Measurements from ENCODE around the gene LCP2.

The LCP2 gene

DNA sequence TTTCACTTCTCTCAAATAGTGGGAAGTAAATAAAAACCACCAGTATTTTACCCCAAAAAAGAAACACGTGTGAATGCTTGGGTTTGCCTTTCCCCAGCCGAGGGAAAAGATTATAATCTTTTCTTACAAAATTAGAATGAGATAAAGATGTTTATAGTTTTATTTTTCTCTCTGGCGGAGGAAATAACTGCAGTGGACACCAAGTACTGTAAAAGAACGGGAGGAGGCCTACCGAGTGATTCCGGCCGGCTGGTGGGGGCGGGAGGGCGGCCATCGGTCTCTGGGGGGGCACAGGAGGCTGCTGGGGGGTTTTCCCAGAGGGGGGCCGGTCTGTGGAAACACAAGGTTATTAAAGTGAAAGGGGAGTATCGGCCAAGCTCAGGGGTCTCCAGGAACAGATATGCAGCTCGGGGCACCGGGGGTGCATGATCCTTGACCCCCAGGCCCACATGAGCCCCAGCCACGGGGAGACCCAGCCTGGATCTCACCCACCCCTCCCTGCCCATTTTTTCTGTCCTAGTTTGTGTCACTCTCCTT lies 29.4 kb downstream of the LCP2 start:
- no peak overlapping the region for H3K4me3 ChIP-seq (ENCODE audit: low read depth, low read length)
- TF ChIP-seq YY2 (tag by site-specific recombination; IDR thresholded peaks at IDR 0.05) (no peak), GLIS2 (tag by site-specific recombination; IDR thresholded peaks at IDR 0.05) (no peak), ZNF394 (tag by site-specific recombination; IDR thresholded peaks at IDR 0.05; ENCODE audit: borderline replicate concordance) (no peak), MZF1 (tag by site-specific recombination; IDR thresholded peaks at IDR 0.05; ENCODE audit: borderline replicate concordance) (no peak), ZNF707 (tag by site-specific recombination; IDR thresholded peaks at IDR 0.05) (no peak)
- TF ChIP-seq, protein P1, sequence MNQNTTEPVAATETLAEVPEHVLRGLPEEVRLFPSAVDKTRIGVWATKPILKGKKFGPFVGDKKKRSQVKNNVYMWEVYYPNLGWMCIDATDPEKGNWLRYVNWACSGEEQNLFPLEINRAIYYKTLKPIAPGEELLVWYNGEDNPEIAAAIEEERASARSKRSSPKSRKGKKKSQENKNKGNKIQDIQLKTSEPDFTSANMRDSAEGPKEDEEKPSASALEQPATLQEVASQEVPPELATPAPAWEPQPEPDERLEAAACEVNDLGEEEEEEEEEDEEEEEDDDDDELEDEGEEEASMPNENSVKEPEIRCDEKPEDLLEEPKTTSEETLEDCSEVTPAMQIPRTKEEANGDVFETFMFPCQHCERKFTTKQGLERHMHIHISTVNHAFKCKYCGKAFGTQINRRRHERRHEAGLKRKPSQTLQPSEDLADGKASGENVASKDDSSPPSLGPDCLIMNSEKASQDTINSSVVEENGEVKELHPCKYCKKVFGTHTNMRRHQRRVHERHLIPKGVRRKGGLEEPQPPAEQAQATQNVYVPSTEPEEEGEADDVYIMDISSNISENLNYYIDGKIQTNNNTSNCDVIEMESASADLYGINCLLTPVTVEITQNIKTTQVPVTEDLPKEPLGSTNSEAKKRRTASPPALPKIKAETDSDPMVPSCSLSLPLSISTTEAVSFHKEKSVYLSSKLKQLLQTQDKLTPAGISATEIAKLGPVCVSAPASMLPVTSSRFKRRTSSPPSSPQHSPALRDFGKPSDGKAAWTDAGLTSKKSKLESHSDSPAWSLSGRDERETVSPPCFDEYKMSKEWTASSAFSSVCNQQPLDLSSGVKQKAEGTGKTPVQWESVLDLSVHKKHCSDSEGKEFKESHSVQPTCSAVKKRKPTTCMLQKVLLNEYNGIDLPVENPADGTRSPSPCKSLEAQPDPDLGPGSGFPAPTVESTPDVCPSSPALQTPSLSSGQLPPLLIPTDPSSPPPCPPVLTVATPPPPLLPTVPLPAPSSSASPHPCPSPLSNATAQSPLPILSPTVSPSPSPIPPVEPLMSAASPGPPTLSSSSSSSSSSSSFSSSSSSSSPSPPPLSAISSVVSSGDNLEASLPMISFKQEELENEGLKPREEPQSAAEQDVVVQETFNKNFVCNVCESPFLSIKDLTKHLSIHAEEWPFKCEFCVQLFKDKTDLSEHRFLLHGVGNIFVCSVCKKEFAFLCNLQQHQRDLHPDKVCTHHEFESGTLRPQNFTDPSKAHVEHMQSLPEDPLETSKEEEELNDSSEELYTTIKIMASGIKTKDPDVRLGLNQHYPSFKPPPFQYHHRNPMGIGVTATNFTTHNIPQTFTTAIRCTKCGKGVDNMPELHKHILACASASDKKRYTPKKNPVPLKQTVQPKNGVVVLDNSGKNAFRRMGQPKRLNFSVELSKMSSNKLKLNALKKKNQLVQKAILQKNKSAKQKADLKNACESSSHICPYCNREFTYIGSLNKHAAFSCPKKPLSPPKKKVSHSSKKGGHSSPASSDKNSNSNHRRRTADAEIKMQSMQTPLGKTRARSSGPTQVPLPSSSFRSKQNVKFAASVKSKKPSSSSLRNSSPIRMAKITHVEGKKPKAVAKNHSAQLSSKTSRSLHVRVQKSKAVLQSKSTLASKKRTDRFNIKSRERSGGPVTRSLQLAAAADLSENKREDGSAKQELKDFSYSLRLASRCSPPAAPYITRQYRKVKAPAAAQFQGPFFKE (tag by site-specific recombination; IDR thresholded peaks at IDR 0.05; ENCODE audit: borderline replicate concordance) = no peak
- TF ChIP-seq, protein P2, sequence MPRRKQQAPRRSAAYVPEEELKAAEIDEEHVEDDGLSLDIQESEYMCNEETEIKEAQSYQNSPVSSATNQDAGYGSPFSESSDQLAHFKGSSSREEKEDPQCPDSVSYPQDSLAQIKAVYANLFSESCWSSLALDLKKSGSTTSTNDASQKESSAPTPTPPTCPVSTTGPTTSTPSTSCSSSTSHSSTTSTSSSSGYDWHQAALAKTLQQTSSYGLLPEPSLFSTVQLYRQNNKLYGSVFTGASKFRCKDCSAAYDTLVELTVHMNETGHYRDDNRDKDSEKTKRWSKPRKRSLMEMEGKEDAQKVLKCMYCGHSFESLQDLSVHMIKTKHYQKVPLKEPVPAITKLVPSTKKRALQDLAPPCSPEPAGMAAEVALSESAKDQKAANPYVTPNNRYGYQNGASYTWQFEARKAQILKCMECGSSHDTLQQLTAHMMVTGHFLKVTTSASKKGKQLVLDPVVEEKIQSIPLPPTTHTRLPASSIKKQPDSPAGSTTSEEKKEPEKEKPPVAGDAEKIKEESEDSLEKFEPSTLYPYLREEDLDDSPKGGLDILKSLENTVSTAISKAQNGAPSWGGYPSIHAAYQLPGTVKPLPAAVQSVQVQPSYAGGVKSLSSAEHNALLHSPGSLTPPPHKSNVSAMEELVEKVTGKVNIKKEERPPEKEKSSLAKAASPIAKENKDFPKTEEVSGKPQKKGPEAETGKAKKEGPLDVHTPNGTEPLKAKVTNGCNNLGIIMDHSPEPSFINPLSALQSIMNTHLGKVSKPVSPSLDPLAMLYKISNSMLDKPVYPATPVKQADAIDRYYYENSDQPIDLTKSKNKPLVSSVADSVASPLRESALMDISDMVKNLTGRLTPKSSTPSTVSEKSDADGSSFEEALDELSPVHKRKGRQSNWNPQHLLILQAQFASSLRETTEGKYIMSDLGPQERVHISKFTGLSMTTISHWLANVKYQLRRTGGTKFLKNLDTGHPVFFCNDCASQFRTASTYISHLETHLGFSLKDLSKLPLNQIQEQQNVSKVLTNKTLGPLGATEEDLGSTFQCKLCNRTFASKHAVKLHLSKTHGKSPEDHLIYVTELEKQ (tag by site-specific recombination; IDR thresholded peaks at IDR 0.05; ENCODE audit: borderline replicate concordance) = no peak
- TF ChIP-seq, protein P3, sequence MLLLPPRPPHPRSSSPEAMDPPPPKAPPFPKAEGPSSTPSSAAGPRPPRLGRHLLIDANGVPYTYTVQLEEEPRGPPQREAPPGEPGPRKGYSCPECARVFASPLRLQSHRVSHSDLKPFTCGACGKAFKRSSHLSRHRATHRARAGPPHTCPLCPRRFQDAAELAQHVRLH (tag by site-specific recombination; IDR thresholded peaks at IDR 0.05) = no peak
- TF ChIP-seq, protein P4, sequence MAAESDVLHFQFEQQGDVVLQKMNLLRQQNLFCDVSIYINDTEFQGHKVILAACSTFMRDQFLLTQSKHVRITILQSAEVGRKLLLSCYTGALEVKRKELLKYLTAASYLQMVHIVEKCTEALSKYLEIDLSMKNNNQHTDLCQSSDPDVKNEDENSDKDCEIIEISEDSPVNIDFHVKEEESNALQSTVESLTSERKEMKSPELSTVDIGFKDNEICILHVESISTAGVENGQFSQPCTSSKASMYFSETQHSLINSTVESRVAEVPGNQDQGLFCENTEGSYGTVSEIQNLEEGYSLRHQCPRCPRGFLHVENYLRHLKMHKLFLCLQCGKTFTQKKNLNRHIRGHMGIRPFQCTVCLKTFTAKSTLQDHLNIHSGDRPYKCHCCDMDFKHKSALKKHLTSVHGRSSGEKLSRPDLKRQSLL (tag by site-specific recombination; IDR thresholded peaks at IDR 0.05) = no peak
- ChIA-PET POLR2A (no interaction called here), CTCF (interaction anchor here (0.6 to 3.0 kb wide), 20 partner anchors 8 to 1536 kb away, joined by 3 to 34 read pairs (median 4); no protein-coding TSS in a partner anchor)
- no peaks in the 10 kb centered on the region for H3K9me3 ChIP-seq (ENCODE audit: control insufficient read depth, insufficient read depth, low read depth, low read length)
- no peak overlapping the region for H3K27ac ChIP-seq (ENCODE audit: extremely low read depth, low read depth, low read length)
- H3K36me3 ChIP-seq (ENCODE audit: control insufficient read depth in 2 of 2, insufficient read depth in 1 of 2, low read length in 2 of 2) = no peaks in the 10 kb centered on the region
- H3K4me1 ChIP-seq (ENCODE audit: control insufficient read depth, insufficient read depth, low read length) = no peaks in the 10 kb centered on the region

DNA sequence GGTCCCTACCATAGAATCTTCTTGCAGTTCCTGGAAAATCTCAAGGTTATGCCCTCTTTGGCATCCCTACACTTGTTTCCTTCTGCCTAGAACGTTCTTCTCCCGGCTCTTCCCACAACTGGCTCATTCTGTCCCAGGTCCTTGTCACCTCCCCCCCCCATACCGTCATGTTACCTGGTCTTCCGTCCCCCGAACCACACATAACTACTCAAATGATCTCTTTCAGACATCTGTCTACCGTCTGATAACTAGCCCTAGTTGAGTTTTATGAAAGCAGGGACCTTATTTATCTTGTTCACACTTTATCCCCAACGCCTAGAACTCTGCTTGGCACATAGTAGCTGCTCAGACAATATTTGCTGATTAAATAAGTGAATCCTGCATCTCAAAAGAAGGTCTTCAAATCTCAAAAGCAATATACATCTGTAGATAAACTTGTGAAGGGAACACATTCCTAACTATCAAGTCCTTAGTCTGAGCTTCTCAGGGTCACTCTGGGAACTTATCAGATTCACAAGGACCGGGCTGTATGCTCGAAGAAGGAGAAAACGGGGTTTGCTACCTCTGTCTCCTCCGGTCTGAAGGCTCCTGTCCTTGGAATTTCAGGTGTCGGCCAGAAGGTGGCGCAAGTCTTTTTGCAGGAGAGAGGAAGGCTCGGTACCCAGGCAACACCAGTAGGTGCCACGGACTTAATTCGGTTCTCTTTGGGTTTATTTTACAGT lies 30.0 kb downstream of the LCP2 start:
- Histone ChIP-seq H3K4me3 (ENCODE audit: low read depth, low read length) (no peak overlapping the region), H3K9me3 (ENCODE audit: control insufficient read depth, insufficient read depth, low read depth, low read length) (no peaks in the 10 kb centered on the region), H3K36me3 (ENCODE audit: control insufficient read depth in 2 of 2, insufficient read depth in 1 of 2, low read length in 2 of 2) (no peaks in the 10 kb centered on the region), H3K4me1 (ENCODE audit: control insufficient read depth, insufficient read depth, low read length) (no peaks in the 10 kb centered on the region), H3K27ac (ENCODE audit: extremely low read depth, low read depth, low read length) (no peak overlapping the region)
- TF ChIP-seq ZSCAN30 (tag by site-specific recombination; IDR thresholded peaks at IDR 0.05) (0 out of 2 replicates have a peak, but pooled peaks have one; percentile 44), ZNF571 (tag by site-specific recombination; IDR thresholded peaks at IDR 0.05) (no peak), ZNF654 (tag by site-specific recombination; IDR thresholded peaks at IDR 0.05; ENCODE audit: low read depth) (peak; percentile 59), ZNF664 (tag by site-specific recombination; IDR thresholded peaks at IDR 0.05) (peak; percentile 98), HOXA7 (CRISPR knock-in tag; IDR thresholded peaks at IDR 0.05; ENCODE audit: borderline replicate concordance) (no peak), ZNF660 (tag by site-specific recombination; IDR thresholded peaks at IDR 0.05) (0 out of 2 replicates have a peak, but pooled peaks have one; percentile 26)
- TF ChIP-seq, protein P5, sequence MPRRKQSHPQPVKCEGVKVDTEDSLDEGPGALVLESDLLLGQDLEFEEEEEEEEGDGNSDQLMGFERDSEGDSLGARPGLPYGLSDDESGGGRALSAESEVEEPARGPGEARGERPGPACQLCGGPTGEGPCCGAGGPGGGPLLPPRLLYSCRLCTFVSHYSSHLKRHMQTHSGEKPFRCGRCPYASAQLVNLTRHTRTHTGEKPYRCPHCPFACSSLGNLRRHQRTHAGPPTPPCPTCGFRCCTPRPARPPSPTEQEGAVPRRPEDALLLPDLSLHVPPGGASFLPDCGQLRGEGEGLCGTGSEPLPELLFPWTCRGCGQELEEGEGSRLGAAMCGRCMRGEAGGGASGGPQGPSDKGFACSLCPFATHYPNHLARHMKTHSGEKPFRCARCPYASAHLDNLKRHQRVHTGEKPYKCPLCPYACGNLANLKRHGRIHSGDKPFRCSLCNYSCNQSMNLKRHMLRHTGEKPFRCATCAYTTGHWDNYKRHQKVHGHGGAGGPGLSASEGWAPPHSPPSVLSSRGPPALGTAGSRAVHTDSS (tag by site-specific recombination; IDR thresholded peaks at IDR 0.05) = peak; percentile 66
- CTCF ChIA-PET = interaction anchor here (0.6 to 3.0 kb wide), 43 partner anchors 9 to 1535 kb away, joined by 3 to 34 read pairs (median 4); no protein-coding TSS in a partner anchor
- POLR2A ChIA-PET = no interaction called here
